AG04449 (cell line): ENCODE results near the gene NDE1.

Experiments used
- CTCF ChIA-PET: fragments of 350-600 bp; formaldehyde crosslinking; extraction: SDS; loops from one replicate; lab custom pipeline; 2021; ENCODE audit warnings: antibody characterized with exemption; lab: Yijun Ruan, JAX
- POLR2A ChIA-PET: fragments of 400-600, 350-600 bp; formaldehyde crosslinking; extraction: SDS; loops from one replicate; lab custom pipeline; 2020; ENCODE audit warnings: antibody characterized with exemption, inconsistent platforms; lab: Yijun Ruan, JAX
- DNase-seq: peaks from one replicate; pipeline ENCODE4 v3.0.0-alpha.2; 2010; ENCODE audit warnings: low read depth, low spot score
- H3K4me3 ChIP-seq: 2 replicates; pipeline ENCODE4 v1.5.1; 2011; ENCODE audit warnings: low read depth, mild to moderate bottlenecking, control low read depth, low read length
- TF ChIP-seq, protein P1 (sequence below): IDR thresholded peaks from one replicate; pipeline ENCODE4 v1.5.1; 2011; ENCODE audit warnings: mild to moderate bottlenecking, moderate library complexity, low read length, control low read depth, inconsistent platforms; ENCODE audit not compliant: insufficient read depth; ENCODE audit errors: missing control alignments

The NDE1 gene

DNA sequence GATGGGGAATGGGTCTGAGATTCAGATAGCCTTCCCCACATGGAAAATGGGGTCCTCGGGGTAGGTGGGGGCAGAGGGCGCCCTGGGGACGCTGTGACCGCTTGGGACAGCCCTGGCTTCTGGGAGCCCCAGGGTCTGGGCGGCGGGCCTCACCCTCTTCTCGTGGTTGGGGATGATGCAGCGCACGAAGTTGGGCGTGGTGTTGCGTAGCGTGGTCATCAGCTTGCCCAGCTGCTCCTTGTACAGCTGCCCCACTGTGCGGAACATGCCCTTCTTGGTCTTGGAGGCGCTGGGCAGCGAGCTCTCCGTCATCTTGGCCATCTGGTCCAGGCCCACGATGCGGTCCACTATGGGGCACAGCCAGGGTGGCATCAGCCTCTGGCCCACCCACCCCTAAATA, 99.9 kb downstream of the NDE1 start:
- ChIA-PET POLR2A (no interaction called here), CTCF (interaction anchor here (0.9 to 2.1 kb wide), 2 partner anchors 10 to 45 kb away, joined by 3 to 5 read pairs; no protein-coding TSS in a partner anchor)
- DNase-seq: no peak
- TF ChIP-seq, protein P1, sequence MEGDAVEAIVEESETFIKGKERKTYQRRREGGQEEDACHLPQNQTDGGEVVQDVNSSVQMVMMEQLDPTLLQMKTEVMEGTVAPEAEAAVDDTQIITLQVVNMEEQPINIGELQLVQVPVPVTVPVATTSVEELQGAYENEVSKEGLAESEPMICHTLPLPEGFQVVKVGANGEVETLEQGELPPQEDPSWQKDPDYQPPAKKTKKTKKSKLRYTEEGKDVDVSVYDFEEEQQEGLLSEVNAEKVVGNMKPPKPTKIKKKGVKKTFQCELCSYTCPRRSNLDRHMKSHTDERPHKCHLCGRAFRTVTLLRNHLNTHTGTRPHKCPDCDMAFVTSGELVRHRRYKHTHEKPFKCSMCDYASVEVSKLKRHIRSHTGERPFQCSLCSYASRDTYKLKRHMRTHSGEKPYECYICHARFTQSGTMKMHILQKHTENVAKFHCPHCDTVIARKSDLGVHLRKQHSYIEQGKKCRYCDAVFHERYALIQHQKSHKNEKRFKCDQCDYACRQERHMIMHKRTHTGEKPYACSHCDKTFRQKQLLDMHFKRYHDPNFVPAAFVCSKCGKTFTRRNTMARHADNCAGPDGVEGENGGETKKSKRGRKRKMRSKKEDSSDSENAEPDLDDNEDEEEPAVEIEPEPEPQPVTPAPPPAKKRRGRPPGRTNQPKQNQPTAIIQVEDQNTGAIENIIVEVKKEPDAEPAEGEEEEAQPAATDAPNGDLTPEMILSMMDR: no peak
- H3K4me3 ChIP-seq: no peak overlapping the region

GRCh38 chr16:15751940-15752339, 101.9 kb downstream of the NDE1 start:
- no peak for DNase-seq
- H3K4me3 ChIP-seq: no peak overlapping the region
- POLR2A ChIA-PET: interaction anchor here (0.6 kb wide), 1 partner anchor 137 kb away, joined by 3 read pairs; the partner anchor contains the start of gene CEP20
- CTCF ChIA-PET: interaction anchor here (1.6 to 2.0 kb wide), 2 partner anchors 8 to 375 kb away, joined by 5 to 7 read pairs; no protein-coding TSS in a partner anchor
- TF ChIP-seq, protein P1: no peak

DNA sequence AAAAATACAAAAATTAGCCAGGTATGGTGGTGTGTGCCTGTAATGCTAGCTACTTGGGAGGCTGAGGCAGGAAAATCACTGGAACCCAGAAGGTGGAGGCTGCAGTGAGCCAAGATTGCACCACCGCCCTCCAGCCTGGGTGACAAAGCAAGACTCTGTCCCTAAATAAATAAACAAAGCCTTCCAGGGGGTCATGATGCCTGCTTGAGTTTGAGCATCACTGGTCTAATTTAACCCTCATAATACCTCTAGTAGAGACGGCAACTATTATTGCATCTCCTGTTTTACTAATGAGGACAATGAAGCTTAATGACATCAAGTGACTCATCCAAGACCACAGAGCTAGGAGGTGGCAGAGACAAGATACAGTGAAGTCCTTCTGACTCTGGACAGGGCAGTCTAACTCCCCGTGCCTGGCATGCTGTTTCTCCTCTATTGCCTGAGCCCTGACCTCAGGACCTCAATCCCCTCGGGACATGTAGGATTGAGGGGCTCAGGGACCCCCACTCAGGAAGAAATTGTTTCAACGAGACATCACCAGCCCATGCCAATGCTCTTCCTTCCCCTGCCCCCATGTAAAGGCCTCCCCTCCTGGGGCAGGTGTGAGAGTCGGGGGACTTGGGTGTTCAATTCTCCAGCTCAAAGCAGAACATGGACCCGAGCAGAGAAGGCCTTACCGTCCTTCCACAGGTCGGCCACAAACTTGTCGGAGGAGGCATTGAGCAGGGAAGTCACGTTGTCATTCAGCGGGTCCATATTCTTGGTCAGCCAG, 102.9 kb downstream of the NDE1 start:
- DNase-seq: no peak
- CTCF ChIA-PET: interaction anchor here (2.0 kb wide), 1 partner anchor 374 kb away, joined by 5 read pairs; no protein-coding TSS in a partner anchor
- TF ChIP-seq, protein P1: no peak
- POLR2A ChIA-PET: no interaction called here
- H3K4me3 ChIP-seq: no peak overlapping the region

DNA sequence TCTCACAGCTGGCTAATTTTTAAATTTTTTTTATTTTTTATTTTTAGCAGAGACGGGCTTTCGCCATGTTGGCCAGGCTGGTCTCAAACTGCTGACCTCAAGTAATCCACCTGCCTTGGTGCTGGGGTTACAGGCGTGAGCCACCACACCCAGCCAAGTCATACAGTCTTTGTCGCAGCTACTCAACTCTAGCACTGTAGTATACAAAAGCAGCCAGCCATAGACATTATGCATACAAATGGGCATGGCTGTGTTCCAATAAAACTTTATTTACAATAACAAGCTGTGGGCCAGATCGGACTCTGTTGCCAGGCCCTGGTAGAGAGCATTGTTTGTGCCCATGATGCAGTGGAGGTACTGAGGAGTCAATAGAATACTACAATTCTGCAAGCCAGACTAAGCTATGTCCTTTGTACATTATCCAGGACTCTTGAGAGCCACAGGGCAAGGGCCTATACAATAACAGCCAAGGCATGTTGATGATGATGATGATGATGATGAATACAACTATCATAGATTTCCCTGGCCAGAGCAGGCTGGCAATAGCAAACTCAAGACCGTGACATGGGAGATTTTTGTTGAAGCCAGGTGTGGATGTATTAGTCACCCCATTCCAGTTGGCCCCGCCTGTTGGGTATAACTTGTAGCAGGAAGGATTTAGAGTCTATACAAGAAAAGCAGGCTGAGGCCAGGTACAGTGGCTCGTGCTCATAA, 104.9 kb downstream of the NDE1 start:
- TF ChIP-seq, protein P1: no peak
- CTCF ChIA-PET: interaction anchor here (0.8 to 2.7 kb wide), 11 partner anchors 9 to 427 kb away, joined by 3 to 13 read pairs (median 5); no protein-coding TSS in a partner anchor
- DNase-seq: no peak
- POLR2A ChIA-PET: no interaction called here
- no peak overlapping the region for H3K4me3 ChIP-seq

DNA sequence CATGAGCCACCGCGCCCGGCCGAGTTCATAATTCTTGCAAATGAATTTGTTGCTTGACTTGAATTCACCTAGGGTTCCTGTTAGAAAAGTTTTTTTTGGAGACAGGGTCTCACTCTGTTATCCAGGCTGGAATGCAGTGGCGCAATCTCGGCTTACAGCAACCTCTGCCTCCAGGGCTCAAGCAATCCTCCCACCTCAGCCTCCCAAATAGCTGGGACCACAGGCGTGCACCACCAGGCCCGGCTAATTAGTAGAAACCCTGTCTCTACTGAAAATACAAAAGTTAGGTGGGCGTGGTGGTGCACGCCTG, 107.0 kb downstream of the NDE1 start:
- DNase-seq: no peak
- TF ChIP-seq, protein P1: no peak
- CTCF ChIA-PET: interaction anchor here (0.7 to 2.8 kb wide), 17 partner anchors 9 to 371 kb away, joined by 3 to 20 read pairs (median 5); no protein-coding TSS in a partner anchor
- no peak overlapping the region for H3K4me3 ChIP-seq
- POLR2A ChIA-PET: no interaction called here

DNA sequence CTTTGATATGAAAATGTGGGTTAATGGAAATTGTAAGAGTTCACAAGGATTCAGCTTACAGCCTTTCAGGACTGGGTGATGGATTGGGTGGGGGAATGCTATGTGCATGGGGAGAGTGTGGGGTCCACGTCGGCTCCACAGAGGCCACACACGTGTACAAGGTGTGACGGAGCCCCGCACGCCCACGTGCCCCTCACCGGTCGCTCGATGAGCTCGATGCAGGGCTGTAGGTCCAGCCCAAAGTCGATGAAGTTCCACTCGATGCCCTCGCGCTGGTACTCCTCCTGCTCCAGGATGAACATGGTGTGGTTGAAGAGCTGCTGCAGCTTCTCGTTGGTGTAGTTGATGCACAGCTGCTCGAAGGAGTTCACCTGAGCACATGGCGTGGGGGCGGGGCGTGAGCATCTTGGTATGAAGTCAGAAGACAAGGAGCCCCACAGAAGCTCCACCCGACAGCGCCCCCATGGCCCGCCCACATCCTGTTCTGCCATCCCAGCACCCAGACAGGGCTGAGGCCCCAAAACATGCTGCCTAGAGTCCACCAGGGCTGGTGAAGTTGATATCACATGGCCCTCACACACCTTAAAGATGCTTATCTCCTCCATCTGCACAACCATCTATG, 107.7 kb downstream of the NDE1 start:
- TF ChIP-seq, protein P1: no peak
- ChIA-PET POLR2A (no interaction called here), CTCF (interaction anchor here (0.7 to 2.8 kb wide), 7 partner anchors 10 to 55 kb away, joined by 3 to 20 read pairs (median 5); no protein-coding TSS in a partner anchor)
- no peak for DNase-seq
- H3K4me3 ChIP-seq: no peak overlapping the region
